GM21528 (cell line): ENCODE data around the gene CCDC3.
"Not testable (repeated sequence)": the region's sequence is repeated elsewhere in the genome, so short reads cannot be mapped to it uniquely, and the experiment has no call there.

Source experiments
- ATAC-seq: cut with Tn5 transposase; IDR thresholded peaks from one replicate; pipeline ENCODE4 v1.9.1; 2021; ENCODE audit warnings: mild to moderate bottlenecking, moderate library complexity; ENCODE audit not compliant: unreplicated experiment, low FRiP score

CCDC3 gene

GRCh38 chr10:12897278-12897677, 104.2 kb downstream of the CCDC3 start:
- no peak for ATAC-seq

GRCh38 chr10:12896251-12896650, 105.3 kb downstream of the CCDC3 start:
- ATAC-seq = no peak

DNA sequence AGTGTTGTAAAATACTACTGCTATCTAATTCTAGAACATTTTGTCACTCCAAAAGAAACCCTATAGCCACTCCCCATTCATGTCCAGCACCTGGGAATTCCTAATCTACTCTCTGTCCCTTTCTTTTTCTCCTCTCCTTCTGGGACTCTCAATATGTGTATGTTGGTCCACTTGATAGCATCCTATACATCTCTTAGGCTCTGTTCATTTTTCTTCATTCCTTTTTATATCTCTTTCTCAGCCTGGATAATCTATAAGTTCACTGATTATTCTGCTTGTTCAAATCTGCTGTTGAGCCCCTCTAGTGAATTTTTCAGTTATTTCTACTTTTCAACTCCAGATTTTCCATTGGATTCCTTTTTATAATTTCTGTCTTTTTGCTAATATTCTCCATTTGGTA, 108.6 kb downstream of the CCDC3 start:
- no peak for ATAC-seq

DNA sequence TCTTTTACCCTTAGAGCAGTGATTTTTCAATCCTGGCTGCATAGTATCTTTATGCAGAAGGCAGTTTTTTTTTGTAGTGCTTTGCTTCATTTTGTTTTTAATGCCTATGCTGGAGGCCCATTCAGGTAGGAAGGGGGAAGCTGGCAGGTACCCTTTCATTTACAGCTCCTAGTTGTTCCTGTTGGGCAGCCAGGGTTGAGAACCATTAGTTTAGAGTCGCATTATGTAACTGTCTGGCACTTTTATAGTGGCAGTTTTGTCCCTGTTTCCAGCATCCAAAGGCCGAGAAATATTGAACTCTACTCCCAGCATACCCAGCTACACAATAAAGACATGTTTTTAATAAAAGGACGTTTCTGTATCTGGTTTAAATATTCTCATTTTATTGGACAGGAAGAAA, 110.6 kb downstream of the CCDC3 start:
- ATAC-seq = no peak

GRCh38 chr10:12888470-12888869, 113.0 kb downstream of the CCDC3 start:
- no peak for ATAC-seq

- no peak for ATAC-seq
Measured at GRCh38 chr10:12887780-12888179, 113.7 kb downstream of the CCDC3 start.

DNA sequence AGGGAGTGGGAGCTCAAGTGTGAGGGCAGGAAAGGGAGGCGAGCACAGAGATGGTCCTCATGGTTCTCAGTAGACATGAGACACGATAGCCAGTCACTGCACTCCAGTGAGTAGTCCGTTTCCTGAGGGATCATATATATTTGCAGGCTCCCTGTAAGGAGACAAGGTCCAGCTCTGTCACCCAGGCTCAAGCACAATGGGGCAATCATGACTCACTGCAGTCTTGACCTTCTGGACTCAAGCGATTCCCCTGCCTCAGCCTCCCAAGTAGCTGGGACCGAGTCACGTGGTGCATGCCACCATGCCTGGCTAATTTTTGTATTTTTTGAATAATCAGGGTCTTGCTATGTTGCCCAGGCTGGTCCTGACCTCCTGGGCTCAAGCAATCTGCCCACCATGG, 116.7 kb downstream of the CCDC3 start:
- ATAC-seq = no peak

DNA sequence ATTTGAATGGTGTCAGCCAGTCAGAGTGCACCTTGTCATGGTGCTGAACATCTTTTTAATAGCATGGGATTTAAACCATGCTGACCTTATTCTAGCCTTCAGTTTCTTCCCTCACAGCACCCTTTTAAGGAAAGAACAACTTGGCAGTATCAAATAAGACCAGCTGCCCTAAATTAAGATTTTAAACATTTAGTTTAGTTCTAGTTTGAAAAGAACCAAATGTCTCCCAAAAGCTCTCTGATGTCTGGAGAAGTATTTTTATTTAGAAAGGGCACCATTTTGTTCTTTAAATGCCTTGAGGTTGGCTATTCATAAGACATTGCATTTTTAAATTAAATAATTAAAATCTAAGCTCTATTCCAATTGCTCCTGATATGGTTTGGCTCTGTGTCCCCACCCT, 121.1 kb downstream of the CCDC3 start:
- ATAC-seq = no peak

- ATAC-seq = no peak
Measured at GRCh38 chr10:12877150-12877549, 124.4 kb downstream of the CCDC3 start.

DNA sequence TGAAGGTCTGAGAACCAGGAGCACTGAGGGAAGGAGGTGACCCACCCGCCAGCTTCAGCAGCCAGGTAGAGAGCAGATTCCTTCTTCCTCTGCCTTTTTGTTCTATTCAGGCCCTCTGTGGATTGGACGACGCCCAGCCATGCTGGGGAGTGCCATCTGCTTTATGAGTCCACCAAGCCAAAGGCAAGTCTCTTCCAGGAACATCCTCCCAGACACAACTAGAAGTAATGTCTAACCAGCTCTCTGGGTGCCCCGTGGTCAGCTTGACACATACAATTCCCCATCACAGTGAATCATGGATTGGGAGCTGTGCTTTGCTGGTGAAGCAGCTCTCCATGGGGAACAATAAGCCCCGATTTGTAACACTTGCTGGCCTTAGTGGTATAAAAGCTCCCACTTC, 125.2 kb downstream of the CCDC3 start:
- no peak for ATAC-seq

DNA sequence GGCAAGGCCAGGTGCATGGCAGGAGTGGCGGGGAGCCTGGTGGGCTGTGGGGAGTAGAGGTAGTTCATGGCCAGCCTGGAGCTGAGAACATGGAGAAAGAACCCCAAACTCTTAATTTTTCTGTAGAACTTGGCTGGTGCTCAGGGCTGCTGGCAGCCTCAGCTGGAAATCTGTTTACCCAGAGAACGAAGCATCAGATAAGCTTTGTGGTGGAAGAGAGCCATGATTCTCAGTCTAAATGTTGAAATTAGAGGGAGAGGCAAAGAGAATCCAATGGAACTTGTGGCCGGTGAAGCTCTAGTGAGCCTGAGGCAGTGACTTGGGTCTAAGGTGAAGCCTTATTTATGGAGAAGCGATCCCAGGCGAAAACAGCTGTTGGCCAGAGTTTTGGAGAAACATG, 126.4 kb downstream of the CCDC3 start:
- no peak for ATAC-seq

GRCh38 chr10:12874501-12874900, 127.0 kb downstream of the CCDC3 start:
- ATAC-seq = no peak

DNA sequence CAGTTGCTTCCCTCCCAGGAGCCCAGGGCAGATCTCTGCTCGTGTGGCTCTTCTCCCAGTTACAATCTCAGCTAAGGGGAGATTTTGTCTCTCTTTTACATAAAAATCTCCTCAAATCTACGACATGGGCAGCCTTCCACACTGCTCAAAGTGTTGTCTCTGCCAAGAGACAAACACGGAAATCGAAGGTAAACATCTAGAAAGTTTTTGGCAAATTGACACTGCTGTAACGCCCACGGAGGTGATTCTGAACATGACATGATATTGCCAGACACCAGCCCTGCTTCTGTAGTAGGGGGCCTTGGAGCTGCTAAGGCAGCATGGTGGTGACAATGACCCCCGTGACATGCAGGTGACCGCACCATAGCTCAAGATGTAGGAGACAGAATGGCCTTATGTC, 128.3 kb downstream of the CCDC3 start:
- no peak for ATAC-seq

DNA sequence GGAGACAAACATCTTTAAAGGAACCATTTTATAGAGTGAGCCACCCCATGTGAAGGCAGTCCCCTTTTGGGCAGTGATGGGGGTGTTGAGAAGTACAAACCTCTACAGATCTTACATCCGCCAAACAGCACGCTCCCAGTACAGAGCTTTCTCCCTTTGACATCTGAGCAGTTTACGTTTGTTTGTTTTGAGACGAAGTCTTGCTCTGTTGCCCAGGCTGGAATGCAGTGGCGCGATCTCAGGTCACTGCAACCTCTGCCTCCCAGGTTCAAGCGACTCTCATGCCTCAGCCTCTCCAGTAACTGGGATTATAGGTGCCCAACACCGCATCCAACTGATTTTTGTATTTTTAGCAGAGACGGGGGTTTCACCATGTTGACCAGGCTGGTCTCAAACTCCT, 128.9 kb downstream of the CCDC3 start:
- no peak for ATAC-seq

- no peak for ATAC-seq
Measured at GRCh38 chr10:12869427-12869826, 132.1 kb downstream of the CCDC3 start.

GRCh38 chr10:12868229-12868628, 133.3 kb downstream of the CCDC3 start:
- ATAC-seq = no peak

GRCh38 chr10:12865515-12865914, 136.0 kb downstream of the CCDC3 start:
- ATAC-seq = not testable (repeated sequence)

DNA sequence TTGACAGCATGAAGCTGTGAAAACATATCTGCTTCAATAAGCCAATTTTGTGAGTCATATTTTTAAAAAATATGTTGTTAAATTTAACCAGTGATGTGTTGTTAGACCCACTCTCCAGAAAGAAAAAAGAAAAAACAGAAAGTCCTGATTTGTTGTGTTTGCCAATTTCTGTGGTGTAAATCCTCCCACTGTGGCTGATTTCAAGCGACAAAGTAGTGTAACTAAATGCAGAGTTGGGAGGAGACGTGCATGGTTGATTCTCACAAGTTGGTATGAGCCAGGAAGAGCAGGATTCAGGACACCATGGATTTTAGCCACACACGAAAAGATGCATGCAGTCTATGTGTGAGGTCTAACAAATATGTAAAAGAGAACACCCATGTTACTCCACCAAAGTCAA, 139.1 kb downstream of the CCDC3 start:
- no peak for ATAC-seq

- no peak for ATAC-seq
Measured at GRCh38 chr10:12854988-12855387, 146.5 kb downstream of the CCDC3 start.

- no peak for ATAC-seq
Measured at GRCh38 chr10:12852687-12853086, 148.8 kb downstream of the CCDC3 start.

GRCh38 chr10:12849319-12850181, 152.0 kb downstream of the CCDC3 start:
- ATAC-seq = no peak

DNA sequence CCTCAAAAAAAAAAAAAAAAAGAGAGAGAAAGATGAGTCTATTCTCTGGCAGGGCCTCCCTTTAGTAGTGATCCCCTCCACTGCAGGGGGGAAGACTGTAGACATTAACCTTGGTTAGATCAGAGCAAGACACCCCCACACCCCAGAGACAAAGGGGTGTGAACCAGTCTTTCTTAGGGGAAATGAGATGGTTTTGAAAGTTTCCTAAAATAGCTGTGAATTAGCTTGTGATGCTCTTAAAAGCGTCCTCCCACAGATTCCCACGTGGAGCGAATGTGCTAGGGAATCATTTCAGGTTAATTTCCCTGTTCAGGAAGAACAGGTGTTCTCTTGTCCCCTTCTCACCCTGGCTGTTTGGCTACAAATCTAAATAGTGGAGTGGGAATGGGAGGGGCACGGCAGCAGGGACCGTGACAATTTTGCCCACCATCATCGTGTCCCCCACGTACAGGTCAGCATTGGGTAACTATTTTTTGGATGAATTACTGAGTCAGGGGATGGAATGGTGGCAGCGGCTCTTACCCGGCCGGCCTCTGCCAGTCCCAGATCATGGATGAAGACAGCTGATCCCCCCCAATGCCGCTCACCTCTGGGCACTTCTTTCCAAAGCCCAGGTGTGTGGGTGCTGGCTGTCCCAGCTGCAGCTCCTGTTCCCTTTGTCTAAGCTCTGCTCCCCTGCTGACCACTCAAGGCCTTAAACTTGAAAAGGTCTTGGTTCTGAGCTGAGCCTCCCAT, 152.9 kb downstream of the CCDC3 start:
- no peak for ATAC-seq
